GM21717 (cell line): ENCODE results near the gene PLK1.
A peak's percentile ranks its signal among the peaks of the same experiment; 100 is the strongest.

Source experiments
- ATAC-seq: cut with Tn5 transposase; IDR thresholded peaks from one replicate; pipeline ENCODE4 v1.9.1; 2021; ENCODE audit warnings: mild to moderate bottlenecking, moderate library complexity; ENCODE audit not compliant: unreplicated experiment

The PLK1 gene

GRCh38 chr16:23679274-23679985, 741 bp downstream of the PLK1 start:
- peak; percentile 18 for ATAC-seq

- no peak for ATAC-seq
Measured at GRCh38 chr16:23679986-23680336, 1.3 kb downstream of the PLK1 start.

DNA sequence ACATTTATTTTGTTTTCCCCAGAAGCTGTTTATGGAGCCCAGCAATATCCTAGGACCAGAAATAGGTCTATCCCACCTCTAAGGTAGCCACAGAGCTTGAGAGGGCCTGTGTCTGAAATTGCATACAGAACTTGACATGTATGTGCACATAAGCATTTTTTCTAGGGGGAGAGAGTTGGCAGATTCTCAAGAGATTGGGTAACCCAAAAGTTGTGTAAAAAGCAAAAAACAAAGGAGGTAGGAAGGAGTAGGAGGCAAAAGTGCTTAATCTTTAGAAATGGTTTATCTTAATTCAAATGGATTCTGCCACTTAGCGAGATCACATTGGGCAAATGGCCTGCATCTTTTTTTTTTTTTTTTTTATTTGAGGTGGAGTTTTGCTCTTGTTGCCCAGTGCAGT, 3.5 kb downstream of the PLK1 start:
- ATAC-seq: no peak

DNA sequence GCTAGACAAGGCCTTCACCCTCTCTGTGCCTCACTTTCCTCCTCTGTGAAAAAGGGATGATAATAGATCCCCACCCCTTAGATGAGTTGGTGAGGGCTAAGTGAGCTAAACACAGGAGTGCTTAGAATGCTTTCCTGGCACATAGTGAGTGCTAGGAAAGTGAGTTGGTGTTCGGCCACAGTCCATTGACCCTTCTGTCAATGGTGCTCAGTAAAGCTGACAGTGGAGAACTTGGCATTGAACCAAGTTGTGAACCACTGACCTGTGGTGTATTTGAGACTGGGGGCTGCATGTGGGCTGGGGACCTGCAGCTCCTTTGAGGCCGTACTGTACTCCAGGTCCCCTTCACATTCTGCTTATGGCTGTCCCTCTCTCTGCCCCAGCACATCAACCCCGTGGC, 4.8 kb downstream of the PLK1 start:
- ATAC-seq: no peak

GRCh38 chr16:23687034-23687808, 8.5 kb downstream of the PLK1 start:
- ATAC-seq: no peak

DNA sequence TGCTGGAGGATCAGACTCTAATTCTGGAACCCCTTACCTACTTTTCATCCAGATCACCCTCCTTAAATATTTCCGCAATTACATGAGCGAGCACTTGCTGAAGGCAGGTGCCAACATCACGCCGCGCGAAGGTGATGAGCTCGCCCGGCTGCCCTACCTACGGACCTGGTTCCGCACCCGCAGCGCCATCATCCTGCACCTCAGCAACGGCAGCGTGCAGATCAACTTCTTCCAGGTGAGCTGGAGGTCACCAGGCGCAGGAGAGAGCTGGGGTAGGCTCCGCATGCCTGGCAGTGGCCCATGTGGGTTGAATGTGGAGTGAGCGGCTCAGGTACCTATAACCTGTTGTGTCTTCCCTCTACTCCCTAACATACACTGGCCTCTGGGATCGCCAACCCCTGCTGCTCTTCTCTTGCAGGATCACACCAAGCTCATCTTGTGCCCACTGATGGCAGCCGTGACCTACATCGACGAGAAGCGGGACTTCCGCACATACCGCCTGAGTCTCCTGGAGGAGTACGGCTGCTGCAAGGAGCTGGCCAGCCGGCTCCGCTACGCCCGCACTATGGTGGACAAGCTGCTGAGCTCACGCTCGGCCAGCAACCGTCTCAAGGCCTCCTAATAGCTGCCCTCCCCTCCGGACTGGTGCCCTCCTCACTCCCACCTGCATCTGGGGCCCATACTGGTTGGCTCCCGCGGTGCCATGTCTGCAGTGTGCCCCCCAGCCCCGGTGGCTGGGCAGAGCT, 10.9 kb downstream of the PLK1 start:
- ATAC-seq: no peak

DNA sequence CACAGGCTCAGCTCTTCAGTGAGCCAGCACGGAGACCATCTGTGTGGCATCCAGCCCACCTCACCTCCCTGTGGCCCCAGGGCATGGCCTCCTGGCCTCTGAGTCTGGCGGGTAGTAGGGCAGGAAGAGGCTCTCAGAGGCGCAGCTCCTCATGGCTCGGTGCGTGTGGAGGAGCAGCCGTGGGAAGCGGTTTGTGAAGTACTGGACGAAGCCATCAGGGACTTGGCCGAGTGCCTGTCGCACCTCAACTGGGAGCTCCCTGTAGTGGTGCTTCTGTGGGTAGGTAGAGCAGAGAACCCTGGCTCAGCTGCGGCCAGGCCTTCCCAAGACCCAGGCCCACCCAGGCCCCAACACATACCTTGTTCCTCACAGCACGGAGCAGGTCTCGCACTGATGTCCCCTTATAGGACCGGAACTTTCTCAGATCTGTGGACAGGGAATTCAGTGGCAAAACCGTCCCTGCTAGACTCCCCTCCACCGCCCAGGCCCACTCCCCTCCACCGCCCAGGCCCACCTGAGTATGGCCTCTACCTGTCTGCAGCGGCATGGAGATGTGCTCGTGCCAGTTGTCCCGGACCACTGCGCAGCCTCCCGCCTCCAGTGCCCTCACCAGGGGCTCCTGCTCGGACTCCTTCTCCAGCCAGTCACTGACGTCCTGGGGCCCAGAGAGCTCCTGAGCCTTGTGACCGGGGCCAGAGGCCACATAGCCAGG, 12.2 kb downstream of the PLK1 start:
- ATAC-seq: no peak

DNA sequence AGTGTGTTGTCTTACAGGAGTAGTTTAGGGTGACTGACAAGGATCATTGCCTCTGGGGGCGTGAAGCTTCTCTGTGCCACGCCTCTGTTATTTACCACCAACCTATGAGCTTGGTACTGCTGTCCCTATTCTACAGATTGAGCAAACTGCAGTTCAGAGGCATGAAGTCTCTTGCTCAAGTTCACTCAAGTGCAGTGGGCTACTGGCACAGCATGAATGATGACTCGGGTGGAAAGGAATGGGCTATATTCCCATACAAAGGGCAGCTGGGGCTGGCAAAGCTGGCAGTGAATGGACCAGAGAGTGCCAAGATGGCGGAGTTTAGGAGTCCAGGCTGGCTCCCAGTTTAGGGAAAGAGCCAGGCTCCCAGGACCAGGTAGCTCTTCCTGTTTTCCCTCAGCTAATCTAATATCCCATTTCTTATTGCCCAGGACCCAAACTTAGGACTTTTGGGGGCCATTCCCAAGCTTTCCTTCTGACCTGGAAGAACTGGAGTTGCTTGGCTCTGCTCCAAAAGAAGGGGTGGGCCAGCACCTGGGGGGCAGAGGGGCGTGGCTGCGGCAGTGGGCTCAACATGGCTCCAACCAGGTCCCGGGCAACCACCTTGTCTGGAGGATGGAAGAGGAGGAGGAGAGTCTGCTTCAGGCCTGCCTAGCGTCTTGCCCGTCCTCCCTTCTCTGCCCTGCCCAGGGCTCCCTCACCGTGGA, 12.9 kb downstream of the PLK1 start:
- ATAC-seq: no peak

GRCh38 chr16:23692190-23692837, 13.6 kb downstream of the PLK1 start:
- ATAC-seq: no peak

DNA sequence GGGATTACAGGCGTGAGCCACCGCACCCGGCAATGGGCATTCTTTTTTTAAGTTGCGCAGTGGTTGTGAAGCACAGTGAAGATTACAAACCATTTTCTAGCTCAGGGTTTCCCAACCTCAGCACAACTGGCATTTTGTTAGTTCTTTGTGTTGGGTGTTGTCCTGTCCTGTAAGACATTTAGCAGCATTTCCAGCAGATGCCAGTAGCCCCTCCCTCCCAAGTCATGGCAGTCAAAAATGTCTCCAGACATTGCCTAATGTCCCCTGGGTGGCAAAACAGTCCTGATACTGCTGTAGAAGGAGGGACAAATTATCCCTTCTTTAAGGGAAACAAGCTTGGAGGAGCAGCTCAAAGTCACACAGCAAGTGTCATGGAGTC, 15.6 kb downstream of the PLK1 start:
- ATAC-seq: no peak

DNA sequence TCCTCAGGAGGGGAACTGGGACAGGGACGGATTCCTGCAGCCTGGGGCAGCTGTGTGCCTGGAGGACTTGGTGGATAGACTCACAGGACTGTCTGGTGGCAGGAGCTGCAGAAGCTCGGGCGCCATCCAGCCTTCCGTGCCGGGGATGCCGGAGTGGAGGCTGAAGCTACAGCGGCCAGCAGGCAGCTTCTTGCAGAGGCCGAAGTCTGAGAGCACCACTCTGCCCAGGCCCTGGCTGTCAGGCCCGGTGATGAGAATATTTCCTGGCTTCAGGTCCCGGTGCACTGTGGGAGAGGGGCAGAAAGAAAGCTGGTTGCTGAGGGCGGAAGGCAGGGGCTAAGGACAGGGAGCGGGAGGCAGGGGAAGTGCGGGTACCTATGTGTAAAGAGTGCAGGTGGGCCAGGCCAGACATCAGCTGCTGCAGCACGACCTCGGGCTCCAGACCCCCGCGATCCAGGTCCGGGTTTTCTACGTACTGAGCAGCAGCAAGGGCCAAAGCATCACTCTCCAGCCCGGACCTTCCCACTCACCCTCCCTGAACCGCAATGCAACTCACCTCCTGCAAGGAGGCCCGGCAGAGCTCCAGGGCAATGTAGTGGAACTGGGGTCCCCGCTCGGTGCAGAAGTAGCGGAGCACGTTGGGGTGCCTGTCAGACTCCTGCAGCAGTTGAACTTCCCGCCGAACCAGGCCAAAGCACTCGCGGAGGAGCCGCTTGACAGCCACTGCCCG, 16.1 kb downstream of the PLK1 start:
- ATAC-seq: no peak

- no peak for ATAC-seq
Measured at GRCh38 chr16:23695756-23696155, 17.1 kb downstream of the PLK1 start.

GRCh38 chr16:23699100-23699499, 20.4 kb downstream of the PLK1 start:
- no peak for ATAC-seq

DNA sequence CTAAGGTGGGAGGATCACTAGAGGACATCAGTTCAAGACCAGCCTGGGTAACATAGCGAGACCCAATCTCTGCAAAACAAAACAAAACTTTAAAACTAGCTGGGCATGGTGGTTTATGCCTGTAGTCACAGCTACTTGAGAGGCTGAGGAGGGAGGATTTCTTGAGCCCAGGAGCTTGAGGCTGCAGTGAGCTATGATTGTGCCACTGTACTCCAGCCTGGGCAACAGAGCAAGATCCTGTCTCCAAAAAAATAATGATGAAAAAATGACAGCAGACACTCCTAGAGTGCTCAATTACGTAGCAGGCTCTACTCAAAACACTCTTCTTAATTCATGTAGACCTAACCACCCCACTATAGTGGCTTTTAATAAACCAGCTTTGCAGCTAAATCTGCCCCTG, 21.4 kb downstream of the PLK1 start:
- no peak for ATAC-seq

- no peak for ATAC-seq
Measured at GRCh38 chr16:23700509-23700908, 21.8 kb downstream of the PLK1 start.

DNA sequence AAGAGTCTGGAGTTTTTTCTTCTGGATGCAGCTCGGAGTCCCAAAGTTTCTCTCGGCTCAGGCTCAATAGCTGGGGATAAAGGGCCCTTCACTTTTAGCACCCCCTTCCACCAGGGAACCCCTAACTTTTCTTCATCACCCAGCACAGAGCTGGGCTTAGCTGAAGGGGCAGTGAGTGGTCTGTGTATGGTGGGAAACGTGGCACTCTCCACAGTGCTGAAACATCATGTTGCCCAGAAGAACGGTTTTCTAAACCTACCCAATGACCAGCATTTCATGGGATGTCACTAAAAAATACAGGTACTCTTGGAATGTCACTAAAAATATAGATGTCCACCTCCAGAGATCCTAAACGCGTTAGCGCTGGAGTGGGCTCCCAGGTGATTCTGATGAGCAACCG, 22.4 kb downstream of the PLK1 start:
- ATAC-seq: no peak

- ATAC-seq: no peak
Measured at GRCh38 chr16:23702951-23703350, 24.3 kb downstream of the PLK1 start.

DNA sequence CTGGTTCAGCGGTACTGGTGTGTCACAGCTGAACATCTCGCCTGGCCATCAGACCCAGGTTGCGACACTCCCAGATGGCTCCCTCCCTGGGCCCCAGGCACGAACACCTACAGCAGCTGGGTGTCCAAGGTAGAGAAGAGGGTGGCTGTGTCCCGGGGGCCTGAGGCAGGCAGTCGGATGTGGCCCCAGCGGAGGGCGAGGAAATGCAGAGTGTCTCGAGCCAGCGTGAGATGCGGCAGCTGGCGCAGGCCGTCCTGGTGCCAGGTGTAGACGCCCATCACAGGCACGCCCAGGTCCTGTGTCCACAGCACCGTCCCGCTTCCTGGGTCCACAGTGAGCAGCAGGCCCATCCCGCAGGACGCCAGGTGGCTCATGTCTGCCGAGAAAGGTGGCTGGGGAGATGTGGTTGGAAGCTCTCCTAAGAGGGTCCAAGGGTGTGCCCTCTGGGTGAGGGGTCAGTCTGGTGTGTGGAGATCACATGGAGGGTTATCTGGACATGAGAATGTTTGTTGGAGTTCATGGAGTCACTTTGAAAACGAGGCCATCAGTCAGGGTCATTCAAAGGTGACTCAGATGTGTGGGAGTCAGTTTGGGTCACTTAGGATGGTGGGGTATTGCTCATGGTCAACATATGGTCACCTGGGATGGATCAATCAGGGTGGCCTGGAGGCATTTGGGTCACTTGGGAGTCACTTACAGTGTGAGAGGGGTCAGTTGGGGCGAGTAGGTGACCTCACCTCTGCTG, 26.3 kb downstream of the PLK1 start:
- ATAC-seq: no peak

- ATAC-seq: no peak
Measured at GRCh38 chr16:23705517-23705902, 26.8 kb downstream of the PLK1 start.
